Ishikawa (cell line): ENCODE results near the gene ASH1L.

Experiments
- FOXM1 ChIP-seq: IDR thresholded peaks from 2 replicates; pipeline ENCODE4 v1.6.1; 2012; ENCODE audit warnings: low read depth, borderline replicate concordance
- RAD21 ChIP-seq: IDR thresholded peaks from 2 replicates; pipeline ENCODE4 v1.6.1; 2012; ENCODE audit warnings: low read depth
- TCF12 ChIP-seq: IDR thresholded peaks from 2 replicates; pipeline ENCODE4 v1.6.1; 2012; ENCODE audit warnings: low read depth
- TEAD4 ChIP-seq: IDR thresholded peaks from 2 replicates; pipeline ENCODE4 v1.6.1; 2012
- TF ChIP-seq, protein P1 (sequence below): IDR thresholded peaks from 2 replicates; pipeline ENCODE4 v1.6.1; 2012
- TF ChIP-seq, protein P2 (sequence below): IDR thresholded peaks from 2 replicates; pipeline ENCODE4 v1.6.1; 2012; ENCODE audit warnings: low read depth, mild to moderate bottlenecking

DNA sequence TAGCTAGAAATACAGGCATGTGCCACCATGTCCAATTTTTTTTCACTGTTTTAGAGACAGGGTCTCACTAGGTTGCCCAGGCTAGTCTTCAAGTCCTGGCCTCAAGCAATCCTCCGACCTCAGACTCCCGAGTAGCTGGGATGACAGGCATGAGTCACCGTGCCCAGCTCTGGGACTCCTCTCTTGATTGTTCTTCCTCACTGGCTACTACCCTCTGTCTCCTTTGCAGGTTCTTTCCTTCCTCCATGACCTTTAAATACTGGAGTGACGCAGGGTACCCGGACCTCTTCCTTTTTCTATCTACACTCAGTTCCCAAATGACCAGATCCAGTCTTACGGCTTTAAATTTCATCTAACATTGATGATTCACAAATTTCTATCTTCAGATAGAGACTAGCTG lies 34.9 kb downstream of the ASH1L start:
- TF ChIP-seq RAD21 (no peak), TEAD4 (no peak), FOXM1 (no peak), TCF12 (no peak)
- TF ChIP-seq, protein P1, sequence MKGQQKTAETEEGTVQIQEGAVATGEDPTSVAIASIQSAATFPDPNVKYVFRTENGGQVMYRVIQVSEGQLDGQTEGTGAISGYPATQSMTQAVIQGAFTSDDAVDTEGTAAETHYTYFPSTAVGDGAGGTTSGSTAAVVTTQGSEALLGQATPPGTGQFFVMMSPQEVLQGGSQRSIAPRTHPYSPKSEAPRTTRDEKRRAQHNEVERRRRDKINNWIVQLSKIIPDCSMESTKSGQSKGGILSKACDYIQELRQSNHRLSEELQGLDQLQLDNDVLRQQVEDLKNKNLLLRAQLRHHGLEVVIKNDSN: no peak
- TF ChIP-seq, protein P2, sequence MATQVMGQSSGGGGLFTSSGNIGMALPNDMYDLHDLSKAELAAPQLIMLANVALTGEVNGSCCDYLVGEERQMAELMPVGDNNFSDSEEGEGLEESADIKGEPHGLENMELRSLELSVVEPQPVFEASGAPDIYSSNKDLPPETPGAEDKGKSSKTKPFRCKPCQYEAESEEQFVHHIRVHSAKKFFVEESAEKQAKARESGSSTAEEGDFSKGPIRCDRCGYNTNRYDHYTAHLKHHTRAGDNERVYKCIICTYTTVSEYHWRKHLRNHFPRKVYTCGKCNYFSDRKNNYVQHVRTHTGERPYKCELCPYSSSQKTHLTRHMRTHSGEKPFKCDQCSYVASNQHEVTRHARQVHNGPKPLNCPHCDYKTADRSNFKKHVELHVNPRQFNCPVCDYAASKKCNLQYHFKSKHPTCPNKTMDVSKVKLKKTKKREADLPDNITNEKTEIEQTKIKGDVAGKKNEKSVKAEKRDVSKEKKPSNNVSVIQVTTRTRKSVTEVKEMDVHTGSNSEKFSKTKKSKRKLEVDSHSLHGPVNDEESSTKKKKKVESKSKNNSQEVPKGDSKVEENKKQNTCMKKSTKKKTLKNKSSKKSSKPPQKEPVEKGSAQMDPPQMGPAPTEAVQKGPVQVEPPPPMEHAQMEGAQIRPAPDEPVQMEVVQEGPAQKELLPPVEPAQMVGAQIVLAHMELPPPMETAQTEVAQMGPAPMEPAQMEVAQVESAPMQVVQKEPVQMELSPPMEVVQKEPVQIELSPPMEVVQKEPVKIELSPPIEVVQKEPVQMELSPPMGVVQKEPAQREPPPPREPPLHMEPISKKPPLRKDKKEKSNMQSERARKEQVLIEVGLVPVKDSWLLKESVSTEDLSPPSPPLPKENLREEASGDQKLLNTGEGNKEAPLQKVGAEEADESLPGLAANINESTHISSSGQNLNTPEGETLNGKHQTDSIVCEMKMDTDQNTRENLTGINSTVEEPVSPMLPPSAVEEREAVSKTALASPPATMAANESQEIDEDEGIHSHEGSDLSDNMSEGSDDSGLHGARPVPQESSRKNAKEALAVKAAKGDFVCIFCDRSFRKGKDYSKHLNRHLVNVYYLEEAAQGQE: no peak
